Mucosa of rectum (tissue), 2 donors: Measurements from ENCODE around the gene DPYD.

ENCODE experiments used
- H3K27ac ChIP-seq, 2 donors: one replicate each; pipeline ENCODE4 v1.7.0; 2013; ENCODE audit warnings: inconsistent platforms in 2 of 2, low read depth in 2 of 2, low read length in 2 of 2
- H3K27me3 ChIP-seq, 2 donors: one replicate each; pipeline ENCODE4 v1.7.0; 2013; ENCODE audit warnings: low read length in 2 of 2; ENCODE audit not compliant: control insufficient read depth in 2 of 2, insufficient read depth in 2 of 2
- H3K36me3 ChIP-seq, 2 donors: one replicate each; pipeline ENCODE4 v1.7.0; 2013; ENCODE audit warnings: low read length in 2 of 2; ENCODE audit not compliant: control insufficient read depth in 2 of 2, insufficient read depth in 2 of 2
- H3K4me1 ChIP-seq, 2 donors: one replicate each; pipeline ENCODE4 v1.7.0; 2013; ENCODE audit warnings: low read length in 2 of 2, mild to moderate bottlenecking in 1 of 2; ENCODE audit not compliant: control insufficient read depth in 2 of 2, insufficient read depth in 2 of 2
- H3K4me3 ChIP-seq, 2 donors: one replicate each; pipeline ENCODE4 v1.7.0; 2013; ENCODE audit warnings: low read length in 2 of 2
- H3K9ac ChIP-seq, 2 donors: one replicate each; pipeline ENCODE4 v1.7.0; 2013; ENCODE audit warnings: low read length in 2 of 2, low read depth in 1 of 2, mild to moderate bottlenecking in 1 of 2
- H3K9me3 ChIP-seq, 2 donors: one replicate each; pipeline ENCODE4 v1.7.0; 2013; ENCODE audit warnings: low read length in 2 of 2; ENCODE audit not compliant: control insufficient read depth in 2 of 2
- donor health status: healthy.
- donor health status: Normal muscosa, but diverticular disease.

DPYD gene

DNA sequence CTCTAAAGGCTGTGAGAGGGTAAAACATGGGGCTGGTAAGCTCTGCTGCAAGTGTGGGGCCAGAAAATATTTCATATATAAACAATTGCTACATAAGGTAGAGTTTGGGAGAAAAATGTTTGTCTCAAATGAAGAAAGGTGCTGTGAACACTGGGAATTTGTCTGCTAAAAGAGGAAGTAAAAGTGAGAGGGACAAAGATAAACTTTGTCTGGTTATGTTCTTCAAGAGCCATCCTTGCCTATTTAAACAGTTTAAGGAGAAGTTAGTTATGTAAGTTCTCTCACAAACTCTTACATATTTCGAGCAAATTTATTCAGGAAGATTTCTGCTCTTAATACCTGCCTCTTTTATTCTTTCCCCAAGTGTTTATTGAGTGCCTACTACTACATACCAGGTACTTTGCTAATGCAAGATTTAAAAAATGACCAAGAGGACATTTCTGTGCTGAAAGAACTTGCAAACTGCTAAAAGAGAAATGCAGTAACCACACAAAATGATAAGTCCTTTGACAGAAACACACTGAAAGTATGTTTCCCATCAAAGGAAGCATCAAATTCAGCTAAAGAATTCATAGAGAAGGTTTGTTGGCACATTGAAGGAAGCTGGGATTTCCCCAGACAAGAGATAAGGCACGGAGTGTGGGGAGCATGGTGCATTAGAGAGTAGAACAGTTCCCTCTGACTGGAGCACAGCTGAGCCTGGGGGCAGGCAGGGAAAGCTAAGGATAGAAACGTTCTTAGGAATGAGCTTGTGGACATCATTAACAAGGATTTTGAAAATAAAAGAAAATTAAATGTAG is 650.1 kb downstream of the DPYD start:
- no peak overlapping the region for H3K4me3 ChIP-seq
- no peaks in the 10 kb centered on the region for H3K4me1 ChIP-seq
- no peak overlapping the region for H3K9ac ChIP-seq
- H3K27ac ChIP-seq = no peak overlapping the region
- H3K36me3 ChIP-seq = no peaks in the 10 kb centered on the region
- H3K9me3 ChIP-seq = no peaks in the 10 kb centered on the region
- no peaks in the 10 kb centered on the region for H3K27me3 ChIP-seq

DNA sequence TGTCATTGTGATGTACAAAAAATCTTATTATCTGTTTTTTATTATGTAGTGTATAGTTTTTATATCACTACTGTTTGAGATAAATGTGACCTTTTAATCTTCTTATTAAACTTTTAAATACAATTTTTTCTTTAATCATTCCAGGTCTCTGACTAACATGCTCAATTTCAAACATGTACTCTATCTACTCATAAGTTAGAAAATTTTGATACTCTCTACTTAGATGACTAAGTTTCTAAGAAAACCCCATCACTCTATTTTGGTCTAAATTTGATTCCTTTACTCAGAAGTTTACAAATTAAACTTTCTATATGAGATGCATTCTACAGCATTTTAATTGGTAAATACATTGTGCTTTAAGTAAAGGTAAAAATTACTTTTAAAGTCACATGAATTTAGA is 655.2 kb downstream of the DPYD start:
- H3K27me3 ChIP-seq = no peaks in the 10 kb centered on the region
- H3K36me3 ChIP-seq = no peaks in the 10 kb centered on the region
- no peak overlapping the region for H3K9ac ChIP-seq
- no peaks in the 10 kb centered on the region for H3K9me3 ChIP-seq
- H3K27ac ChIP-seq = no peak overlapping the region
- no peak overlapping the region for H3K4me3 ChIP-seq
- no peaks in the 10 kb centered on the region for H3K4me1 ChIP-seq

DNA sequence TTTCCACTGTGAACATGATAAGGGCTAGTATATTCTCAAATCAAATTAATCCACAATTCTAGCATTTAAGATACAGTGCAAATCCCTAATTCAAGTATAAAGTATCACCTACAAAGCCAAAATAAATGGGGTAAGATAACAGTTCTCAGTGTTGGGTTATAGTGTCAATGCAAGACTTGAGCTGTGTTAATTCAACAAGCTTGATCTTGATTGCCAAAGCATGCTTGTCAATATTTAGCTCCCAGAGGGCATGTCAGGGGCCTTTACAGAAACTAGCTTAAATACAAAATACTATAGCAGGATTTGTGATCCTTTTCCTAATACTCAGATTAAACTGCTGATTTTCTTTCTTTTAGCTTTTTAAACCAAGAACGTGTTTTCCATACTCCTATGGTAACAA is 658.0 kb downstream of the DPYD start:
- H3K4me3 ChIP-seq = no peak overlapping the region
- H3K36me3 ChIP-seq = no peaks in the 10 kb centered on the region
- H3K4me1 ChIP-seq = no peaks in the 10 kb centered on the region
- H3K9me3 ChIP-seq = no peaks in the 10 kb centered on the region
- H3K27ac ChIP-seq = no peak overlapping the region
- no peak overlapping the region for H3K9ac ChIP-seq
- H3K27me3 ChIP-seq = no peaks in the 10 kb centered on the region

DNA sequence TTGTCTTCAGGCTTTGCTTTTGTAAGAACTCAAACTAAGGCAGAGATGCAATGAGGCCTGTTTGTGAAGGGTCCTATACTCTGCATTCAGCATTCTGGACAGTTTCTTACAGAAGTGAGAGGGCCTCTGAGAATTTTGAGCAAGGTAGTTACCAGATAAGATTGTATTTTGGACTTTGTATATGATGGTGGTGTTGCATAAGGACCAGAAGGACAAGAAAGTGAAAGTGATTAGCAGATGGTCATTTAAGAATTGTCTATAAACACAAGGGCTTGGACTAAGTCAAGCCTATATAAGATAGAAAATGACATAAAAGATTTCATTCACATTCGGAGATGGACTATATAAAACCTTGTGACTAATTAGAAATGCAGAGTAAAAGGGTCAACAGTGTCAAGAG is 662.2 kb downstream of the DPYD start:
- Histone ChIP-seq H3K27me3 (no peaks in the 10 kb centered on the region), H3K36me3 (no peaks in the 10 kb centered on the region)

DNA sequence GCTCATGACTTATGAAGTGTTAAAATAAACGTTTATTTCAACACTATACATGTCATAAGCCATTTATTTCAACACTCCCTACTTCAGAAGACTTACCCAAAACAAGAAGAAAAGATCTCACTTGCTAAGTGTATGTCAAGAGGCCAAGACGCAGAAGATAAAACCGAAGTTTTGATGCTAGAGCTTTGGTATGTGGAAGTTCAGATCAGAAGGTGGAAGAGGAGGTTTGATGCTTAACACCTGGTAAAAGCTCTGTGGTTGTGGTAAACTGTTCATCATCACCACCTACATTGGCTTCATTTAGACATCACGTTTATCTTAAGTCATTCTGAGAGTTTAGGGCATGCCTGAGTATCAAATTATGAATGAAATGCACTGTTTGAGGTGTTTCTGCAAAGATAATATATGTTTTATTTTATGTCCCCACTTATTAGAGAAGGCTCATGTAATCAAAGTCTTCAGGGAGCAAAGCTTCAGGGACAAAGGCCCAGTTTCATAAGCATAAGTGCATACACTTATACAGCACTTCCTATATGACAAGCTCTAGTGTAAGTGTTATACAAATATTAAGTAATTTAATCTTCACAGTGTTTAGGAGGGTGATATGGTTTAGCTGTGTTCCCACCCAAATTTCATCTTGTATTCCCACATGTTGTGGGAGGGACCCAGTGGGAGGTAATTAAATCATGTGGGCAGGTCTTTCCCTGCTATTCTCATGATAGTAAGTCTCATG is 665.9 kb downstream of the DPYD start:
- H3K9ac ChIP-seq = no peak overlapping the region
- H3K27me3 ChIP-seq = no peaks in the 10 kb centered on the region
- no peaks in the 10 kb centered on the region for H3K9me3 ChIP-seq
- no peaks in the 10 kb centered on the region for H3K4me1 ChIP-seq
- H3K4me3 ChIP-seq = no peak overlapping the region
- H3K36me3 ChIP-seq = no peaks in the 10 kb centered on the region
- no peak overlapping the region for H3K27ac ChIP-seq

More for the DNA sequence above, 662.2 kb downstream of the DPYD start:
- Histone ChIP-seq H3K4me1 (no peaks in the 10 kb centered on the region), H3K9ac (no peak overlapping the region), H3K27ac (no peak overlapping the region), H3K9me3 (no peaks in the 10 kb centered on the region), H3K4me3 (no peak overlapping the region)

DNA sequence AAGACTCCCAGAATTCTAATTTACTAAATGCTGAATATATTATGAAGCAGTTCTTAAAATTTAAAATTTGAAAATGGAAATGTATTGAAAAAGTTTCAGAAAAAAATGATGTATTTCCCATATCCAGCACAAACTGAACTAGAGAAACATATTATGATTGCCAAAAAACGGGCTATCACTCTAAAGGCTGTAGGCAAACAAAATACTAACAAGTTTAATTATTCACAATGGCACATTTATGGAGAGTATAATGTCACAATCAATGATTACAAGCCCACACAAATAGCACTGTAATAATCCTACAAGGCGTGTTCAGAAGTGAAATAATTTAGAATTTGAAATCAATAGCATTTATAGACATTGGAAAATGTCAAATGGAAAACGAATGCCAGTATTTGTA is 667.9 kb downstream of the DPYD start:
- Histone ChIP-seq H3K36me3 (no peaks in the 10 kb centered on the region), H3K27me3 (no peaks in the 10 kb centered on the region), H3K9ac (no peak overlapping the region), H3K9me3 (no peaks in the 10 kb centered on the region), H3K27ac (no peak overlapping the region), H3K4me1 (no peaks in the 10 kb centered on the region), H3K4me3 (no peak overlapping the region)

DNA sequence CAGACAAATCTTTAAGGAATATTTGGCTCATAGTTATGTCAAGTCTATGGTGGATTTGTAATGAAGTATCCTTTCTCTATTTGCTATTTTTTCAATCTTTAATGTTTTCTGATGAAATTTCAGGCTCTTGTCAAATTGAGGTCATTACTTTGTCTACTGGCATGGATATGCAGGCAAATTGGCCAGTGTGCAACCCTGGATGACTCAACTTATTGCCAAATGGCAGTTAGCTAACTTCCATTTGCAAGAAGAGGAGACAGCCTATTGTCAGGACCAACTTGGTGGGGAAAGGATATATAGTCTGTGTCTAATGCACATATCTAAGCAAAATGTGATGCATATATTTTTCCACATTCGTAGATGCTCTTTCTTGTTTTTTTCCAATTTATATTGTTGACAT is 668.8 kb downstream of the DPYD start:
- no peak overlapping the region for H3K9ac ChIP-seq
- H3K9me3 ChIP-seq = no peaks in the 10 kb centered on the region
- H3K4me3 ChIP-seq = no peak overlapping the region
- H3K36me3 ChIP-seq = no peaks in the 10 kb centered on the region
- H3K27ac ChIP-seq = no peak overlapping the region
- H3K27me3 ChIP-seq = no peaks in the 10 kb centered on the region
- H3K4me1 ChIP-seq = no peaks in the 10 kb centered on the region

DNA sequence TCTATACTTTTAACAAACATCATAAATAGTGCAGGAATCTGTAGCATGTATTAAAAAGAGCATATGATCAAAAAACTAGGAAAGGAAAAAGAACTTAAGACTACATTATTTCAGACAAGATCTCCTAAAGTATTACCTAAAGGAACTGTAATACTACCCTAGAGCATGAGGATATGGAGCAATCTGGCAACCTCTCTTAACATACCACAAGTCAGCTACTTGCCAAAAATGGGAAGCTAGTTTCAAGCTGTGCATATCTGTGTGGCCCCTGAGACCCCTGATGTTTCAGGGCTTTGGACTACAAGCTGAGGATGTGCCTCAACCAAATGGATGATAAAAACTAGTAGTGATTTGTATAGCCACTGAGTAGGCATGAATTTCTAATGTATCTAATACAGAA is 673.6 kb downstream of the DPYD start:
- no peak overlapping the region for H3K4me3 ChIP-seq
- H3K9ac ChIP-seq = no peak overlapping the region
- H3K9me3 ChIP-seq = no peaks in the 10 kb centered on the region
- H3K27ac ChIP-seq = no peak overlapping the region
- no peaks in the 10 kb centered on the region for H3K36me3 ChIP-seq
- H3K27me3 ChIP-seq = no peaks in the 10 kb centered on the region
- no peaks in the 10 kb centered on the region for H3K4me1 ChIP-seq

GRCh38 chr1:97245682-97246081 is 675.2 kb downstream of the DPYD start:
- Histone ChIP-seq H3K27me3 (no peaks in the 10 kb centered on the region), H3K9me3 (no peaks in the 10 kb centered on the region), H3K27ac (no peak overlapping the region), H3K4me1 (no peaks in the 10 kb centered on the region), H3K9ac (no peak overlapping the region), H3K36me3 (no peaks in the 10 kb centered on the region), H3K4me3 (no peak overlapping the region)

DNA sequence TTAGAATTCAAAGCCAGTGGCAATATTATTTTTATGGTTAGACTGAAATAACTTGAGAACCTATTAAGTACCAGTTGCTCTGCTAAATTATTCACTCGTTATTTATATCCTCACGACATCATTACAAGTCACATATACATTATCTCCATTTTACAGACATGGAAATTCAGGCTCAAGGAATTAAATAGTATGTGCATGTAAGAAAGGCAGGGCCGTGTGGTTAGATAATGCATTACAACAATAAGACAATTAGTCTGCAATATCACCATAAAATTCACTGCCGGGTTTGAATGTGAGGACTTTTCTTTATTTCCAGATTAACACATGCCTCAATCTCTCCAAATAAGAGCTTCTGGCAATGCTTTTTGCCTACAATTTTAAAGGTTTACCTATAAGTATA is 675.8 kb downstream of the DPYD start:
- Histone ChIP-seq H3K9me3 (no peaks in the 10 kb centered on the region), H3K4me3 (no peak overlapping the region), H3K4me1 (no peaks in the 10 kb centered on the region), H3K9ac (no peak overlapping the region), H3K27me3 (no peaks in the 10 kb centered on the region), H3K36me3 (no peaks in the 10 kb centered on the region), H3K27ac (no peak overlapping the region)
